Measurements from ENCODE around the gene PHLPP1. TPM values are rescaled to one million over a fixed set of nuclear protein-coding genes. Genes with fewer than 3 reads are reported as not detected.

PHLPP1 gene
- total and polyA plus RNA-seq, 2 of the 13 experiments (the other 11 are each of a cell fraction or from before 2014, with no cell fraction given): 9.8 to 18.5 TPM

- TF ChIP-seq ZNF609 (CRISPR knock-in tag; IDR thresholded peaks at IDR 0.05; ENCODE audit: borderline replicate concordance) (no peak), ZNF678 (CRISPR knock-in tag; IDR thresholded peaks at IDR 0.05) (no peak), EP300 (IDR thresholded peaks at IDR 0.05; ENCODE audit: low read depth in 2 of 2, low read length in 2 of 2) (no peak; a peak in 1 of 4 replicates), EP300 (CRISPR knock-in tag; IDR thresholded peaks at IDR 0.05; ENCODE audit: borderline replicate concordance) (no peak), MTERF4 (CRISPR knock-in tag; IDR thresholded peaks at IDR 0.05) (no peak), GFI1 (CRISPR knock-in tag; IDR thresholded peaks at IDR 0.05; ENCODE audit: borderline replicate concordance) (no peak), SOX6 (IDR thresholded peaks at IDR 0.05) (no peak), SOX6 (CRISPR knock-in tag; IDR thresholded peaks at IDR 0.05) (peak; percentile 70; the same call in 1 of the 2 replicates), ARNTL (CRISPR knock-in tag; IDR thresholded peaks at IDR 0.05) (no peak), CREM (IDR thresholded peaks at IDR 0.05) (0 out of 2 replicates have a peak, but pooled peaks have one; percentile 18), CREM (CRISPR knock-in tag; IDR thresholded peaks at IDR 0.05) (no peak), FOXA1 (IDR thresholded peaks at IDR 0.05) (peak; percentile 71; the same call in 1 of the 2 replicates), FOXA1 (CRISPR knock-in tag; IDR thresholded peaks at IDR 0.05) (no peak), ZNF576 (CRISPR knock-in tag; IDR thresholded peaks at IDR 0.05) (no peak), ZNF564 (CRISPR knock-in tag; IDR thresholded peaks at IDR 0.05) (no peak), HMG20B (CRISPR knock-in tag; conservative IDR thresholded peaks at IDR 0.05) (no peak), DNMT3B (CRISPR knock-in tag; conservative IDR thresholded peaks at IDR 0.05) (no peak), RCOR2 (CRISPR knock-in tag; IDR thresholded peaks at IDR 0.05) (no peak), ZNF710 (CRISPR knock-in tag; IDR thresholded peaks at IDR 0.05; ENCODE audit: borderline replicate concordance) (no peak), ZNF230 (CRISPR knock-in tag; IDR thresholded peaks at IDR 0.05) (no peak)
Observed at GRCh38 chr18:62933261-62933887, 218.0 kb downstream of the PHLPP1 start (continued).
